ENCODE data around the gene FTCDNL1. TPM values are rescaled to one million over a fixed set of nuclear protein-coding genes. Genes with fewer than 3 reads are reported as not detected.

The FTCDNL1 gene
- not detected in 2 replicates for polyA plus RNA-seq (2012; rRNA removed)
- 0.04 TPM in 2 replicates for polyA plus RNA-seq (2012; cell fraction: cytosol; rRNA removed)
- 0.06 TPM in 1 of 2 replicates, not detected in the other for polyA plus RNA-seq (2012; cell fraction: nucleus; rRNA removed)

GRCh38 chr2:199850718-199851500 lies at the start of gene FTCDNL1:
TSS of gene FTCDNL1 (minus strand) at chr2:199851192. CDS start at chr2:199848962, 2,230 bp downstream.
- Histone ChIP-seq H3K4me1 (ENCODE audit: control insufficient read depth in 1 of 2, insufficient read depth in 2 of 2, low read depth in 1 of 2, low read length in 1 of 2) (peaks cover 0 to 4% of the 10 kb centered on the region in 2 experiments; a peak in 1 of 4 replicates), H3K9me3 (no peaks in the 10 kb centered on the region), H3K79me2 (ENCODE audit: insufficient read depth) (no peaks in the 10 kb centered on the region), H3K4me2 (peak within 1 kb of the TSS; percentile 67), H3K4me3 (ENCODE audit: low read depth in 2 of 2, low read length in 1 of 2) (peak within 1 kb of the TSS; percentile 50 to 61), H3K27ac (ENCODE audit: low read depth in 2 of 2, low read length in 1 of 2) (no peak within 1 kb of the TSS), H4K20me1 (ENCODE audit: insufficient read depth) (no peaks in the 10 kb centered on the region), H3K36me3 (replicated peaks in 1 of 2; ENCODE audit: control insufficient read depth in 1 of 2, insufficient read depth in 2 of 2, low read length in 1 of 2) (no peaks in the 10 kb centered on the region), H3F3A (replicated peaks; ENCODE audit: insufficient read depth) (no peaks in the 10 kb centered on the region), H3K9me2 (no peaks in the 10 kb centered on the region), H2AFZ (ENCODE audit: low read depth) (peak within 1 kb of the TSS; percentile 84; the same call in 1 of the 2 replicates), H3K9ac (no peak within 1 kb of the TSS), H3K27me3 (ENCODE audit: insufficient read depth) (peaks cover 68% of the 10 kb centered on the region)
- ChIA-PET CTCF (interaction anchor here (1.5 to 2.0 kb wide), 4 partner anchors 10 to 111 kb away, joined by 3 to 10 read pairs (median 7); no protein-coding TSS in a partner anchor), POLR2A (no interaction called here)
- DNase-seq, result peak; percentile 76
- WGBS (ENCODE audit: low lambda C conversion rate), result 1% methylated on average over 31 of the region's 80 CpGs
- TF ChIP-seq USF1 (IDR thresholded peaks at IDR 0.05; ENCODE audit: borderline replicate concordance, low read depth) (peak; percentile 20; the same call in 1 of the 2 replicates), NFIC (IDR thresholded peaks at IDR 0.05; ENCODE audit: borderline replicate concordance) (no peak), RXRA (IDR thresholded peaks at IDR 0.05; ENCODE audit: borderline replicate concordance, low read depth) (no peak), CHD2 (IDR thresholded peaks at IDR 0.05; ENCODE audit: low read length, partially characterized antibody) (peak; percentile 36), TAF1 (IDR thresholded peaks at IDR 0.05; ENCODE audit: borderline replicate concordance, low read depth, low read length) (no peak), ELF1 (IDR thresholded peaks at IDR 0.05) (no peak), FOXJ3 (CRISPR knock-in tag; IDR thresholded peaks at IDR 0.05) (no peak), MEF2A (IDR thresholded peaks at IDR 0.05; ENCODE audit: borderline replicate concordance, low read depth) (no peak), NRF1 (IDR thresholded peaks at IDR 0.05; ENCODE audit: low read depth, low read length) (peak; percentile 25; the same call in 1 of the 2 replicates), JUND (IDR thresholded peaks at IDR 0.05) (no peak), GATA2 (CRISPR knock-in tag; IDR thresholded peaks at IDR 0.05) (0 out of 2 replicates have a peak, but pooled peaks have one; percentile 28), RAD21 (IDR thresholded peaks at IDR 0.05; ENCODE audit: low read length) (0 out of 2 replicates have a peak, but pooled peaks have one; percentile 17), POLR2AphosphoS5 (IDR thresholded peaks at IDR 0.05; ENCODE audit: low read depth, low read length) (no peak), MXI1 (IDR thresholded peaks at IDR 0.05; ENCODE audit: low read depth, low read length) (no peak), SIN3A (IDR thresholded peaks at IDR 0.05; ENCODE audit: borderline replicate concordance, low read depth, low read length) (no peak), PBX3 (IDR thresholded peaks at IDR 0.05) (no peak), RFX5 (IDR thresholded peaks at IDR 0.05; ENCODE audit: low read length) (no peak), CTCF (IDR thresholded peaks at IDR 0.05) (peak; percentile 64), EZH2phosphoT487 (IDR thresholded peaks at IDR 0.05; ENCODE audit: borderline replicate concordance, low read depth) (no peak), FOXM1 (IDR thresholded peaks at IDR 0.05; ENCODE audit: low read depth) (no peak)
- TF ChIP-seq, protein P1, sequence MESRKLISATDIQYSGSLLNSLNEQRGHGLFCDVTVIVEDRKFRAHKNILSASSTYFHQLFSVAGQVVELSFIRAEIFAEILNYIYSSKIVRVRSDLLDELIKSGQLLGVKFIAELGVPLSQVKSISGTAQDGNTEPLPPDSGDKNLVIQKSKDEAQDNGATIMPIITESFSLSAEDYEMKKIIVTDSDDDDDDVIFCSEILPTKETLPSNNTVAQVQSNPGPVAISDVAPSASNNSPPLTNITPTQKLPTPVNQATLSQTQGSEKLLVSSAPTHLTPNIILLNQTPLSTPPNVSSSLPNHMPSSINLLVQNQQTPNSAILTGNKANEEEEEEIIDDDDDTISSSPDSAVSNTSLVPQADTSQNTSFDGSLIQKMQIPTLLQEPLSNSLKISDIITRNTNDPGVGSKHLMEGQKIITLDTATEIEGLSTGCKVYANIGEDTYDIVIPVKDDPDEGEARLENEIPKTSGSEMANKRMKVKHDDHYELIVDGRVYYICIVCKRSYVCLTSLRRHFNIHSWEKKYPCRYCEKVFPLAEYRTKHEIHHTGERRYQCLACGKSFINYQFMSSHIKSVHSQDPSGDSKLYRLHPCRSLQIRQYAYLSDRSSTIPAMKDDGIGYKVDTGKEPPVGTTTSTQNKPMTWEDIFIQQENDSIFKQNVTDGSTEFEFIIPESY (IDR thresholded peaks at IDR 0.05; ENCODE audit: borderline replicate concordance, low read depth), result no peak
- TF ChIP-seq, protein P2, sequence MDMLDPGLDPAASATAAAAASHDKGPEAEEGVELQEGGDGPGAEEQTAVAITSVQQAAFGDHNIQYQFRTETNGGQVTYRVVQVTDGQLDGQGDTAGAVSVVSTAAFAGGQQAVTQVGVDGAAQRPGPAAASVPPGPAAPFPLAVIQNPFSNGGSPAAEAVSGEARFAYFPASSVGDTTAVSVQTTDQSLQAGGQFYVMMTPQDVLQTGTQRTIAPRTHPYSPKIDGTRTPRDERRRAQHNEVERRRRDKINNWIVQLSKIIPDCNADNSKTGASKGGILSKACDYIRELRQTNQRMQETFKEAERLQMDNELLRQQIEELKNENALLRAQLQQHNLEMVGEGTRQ (IDR thresholded peaks at IDR 0.05; ENCODE audit: borderline replicate concordance, low read depth, low read length), result no peak
- TF ChIP-seq, protein P3, sequence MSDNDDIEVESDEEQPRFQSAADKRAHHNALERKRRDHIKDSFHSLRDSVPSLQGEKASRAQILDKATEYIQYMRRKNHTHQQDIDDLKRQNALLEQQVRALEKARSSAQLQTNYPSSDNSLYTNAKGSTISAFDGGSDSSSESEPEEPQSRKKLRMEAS (IDR thresholded peaks at IDR 0.05; ENCODE audit: low read depth), result 0 out of 2 replicates have a peak, but pooled peaks have one; percentile 39

Measured in SK-N-SH (cell line).